ENCODE data around the gene SRD5A3. TPM values are rescaled to one million over a fixed set of nuclear protein-coding genes. Genes with fewer than 3 reads are reported as not detected.

The SRD5A3 gene
- total and polyA plus RNA-seq, 2 donors (not counting 3 experiments of a cell fraction or from before 2014, with no cell fraction given) = 23.6 to 24.3 TPM

DNA sequence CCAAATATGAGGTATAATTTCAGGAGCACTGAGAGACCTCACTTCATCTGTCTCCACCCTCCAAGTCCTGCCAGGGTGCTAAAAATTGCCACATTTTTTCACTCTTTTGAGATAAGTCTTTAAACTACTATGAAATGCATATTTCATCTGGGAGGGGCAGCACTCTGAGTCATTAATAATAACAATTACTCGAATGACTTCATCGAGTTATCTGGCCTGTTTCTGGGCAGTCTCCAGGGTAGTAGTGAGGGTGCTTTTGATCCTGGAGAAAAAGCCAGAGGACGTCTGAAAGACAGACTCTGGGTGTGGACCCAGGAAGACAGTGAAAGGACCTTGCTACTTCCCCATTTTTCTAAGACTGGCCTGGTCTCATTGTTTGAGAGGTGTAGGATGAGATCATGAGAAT lies 42.3 kb upstream of the SRD5A3 start:
- Histone ChIP-seq H3K9me3 (replicated peaks; ENCODE audit: control insufficient read depth, insufficient read depth, low read length) (no peaks in the 10 kb centered on the region), H3K79me2 (ENCODE audit: control insufficient read depth, insufficient read depth, low read length) (no peaks in the 10 kb centered on the region), H3K27me3 (ENCODE audit: control insufficient read depth in 2 of 2, insufficient read depth in 2 of 2, low read length in 2 of 2) (no peaks in the 10 kb centered on the region), H3K9ac (replicated peaks; ENCODE audit: extremely low read depth, insufficient read depth, low read length) (peak overlapping the region; percentile 33), H3K4me3 (replicated peaks in 1 of 3; ENCODE audit: insufficient read depth in 1 of 3, low read depth in 1 of 3, low read length in 3 of 3) (no peak overlapping the region), H2AFZ (ENCODE audit: low read depth, low read length) (no peak overlapping the region), H3K4me1 (ENCODE audit: control insufficient read depth, extremely low read depth, insufficient read depth, low read length) (peaks cover 10% of the 10 kb centered on the region), H3K36me3 (ENCODE audit: control insufficient read depth in 2 of 2, extremely low read depth in 1 of 2, insufficient read depth in 2 of 2, low read length in 2 of 2) (no peaks in the 10 kb centered on the region), H3K4me2 (ENCODE audit: insufficient read depth, low read length) (peak overlapping the region; percentile 20), H3K9me1 (replicated peaks; ENCODE audit: control insufficient read depth, extremely low read depth, insufficient read depth, low read length) (no peaks in the 10 kb centered on the region), H3K27ac (ENCODE audit: insufficient read depth, low read depth, low read length) (peak overlapping the region; percentile 46), H4K20me1 (replicated peaks; ENCODE audit: control insufficient read depth, extremely low read depth, insufficient read depth, low read length) (no peaks in the 10 kb centered on the region)
- TF ChIP-seq CTCF (IDR thresholded peaks at IDR 0.05; ENCODE audit: extremely low read depth in 1 of 2, insufficient read depth in 1 of 2, low read depth in 1 of 2, low read length in 2 of 2) = no peak
- TF ChIP-seq JUN (IDR thresholded peaks at IDR 0.05; ENCODE audit: borderline replicate concordance, insufficient read depth, insufficient read length, low read depth) = peak; percentile 68
- peak; percentile 66 for TF ChIP-seq GATA2 (IDR thresholded peaks at IDR 0.05; ENCODE audit: insufficient read depth, insufficient read length, low read depth, low read length)
- TF ChIP-seq POLR2AphosphoS5 (IDR thresholded peaks at IDR 0.05; ENCODE audit: insufficient read depth, low read depth, low read length) = peak; percentile 26
- no peak for TF ChIP-seq EZH2 (IDR thresholded peaks at IDR 0.05; ENCODE audit: borderline replicate concordance, low read depth, low read length, severe bottlenecking)
- no peak for TF ChIP-seq MYC (IDR thresholded peaks at IDR 0.05; ENCODE audit: low read depth, low read length)
- peak; percentile 86 for TF ChIP-seq FOS (IDR thresholded peaks at IDR 0.05; ENCODE audit: borderline replicate concordance, insufficient read depth, low read length)
- DNase-seq (ENCODE audit: low read depth, low spot score) (peak; percentile 77), FAIRE-seq (peak; percentile 63)
- intact Hi-C loops (cut with micrococcal nuclease) (loop anchor here (1.0 kb wide), 1 partner anchor 9 kb away; no protein-coding TSS in a partner anchor), dilution Hi-C loops (cut with MboI; ENCODE audit: extremely low pct_ligation_motif_present, low sequenced_read_pairs) (loop anchor here (25.0 kb wide), 1 partner anchor 316 kb away; no protein-coding TSS in a partner anchor)
- ChIA-PET CTCF (interaction anchor here (1.2 to 1.6 kb wide), 4 partner anchors 9 to 130 kb away, joined by 3 to 8 read pairs (median 5); no protein-coding TSS in a partner anchor), POLR2A (interaction anchor here (0.6 kb wide), 1 partner anchor 12 kb away, joined by 3 read pairs; no protein-coding TSS in a partner anchor)
- no TSS peak for BruUV-seq (replicated peaks)
